CD8-positive, alpha-beta memory T cell (primary cell): Measurements from ENCODE around the gene MED27. TPM values are rescaled to one million over a fixed set of nuclear protein-coding genes. Genes with fewer than 3 reads are reported as not detected.

ENCODE experiments used
- CTCF ChIA-PET: fragments of 350-600 bp; sonication (Branson Sonifier 250); formaldehyde crosslinking; loops from one replicate; lab custom pipeline; 2021; ENCODE audit warnings: antibody characterized with exemption; lab: Charles Lee
- POLR2A ChIA-PET: fragments of 350-600 bp; sonication (Branson Sonifier 250); formaldehyde crosslinking; loops from one replicate; lab custom pipeline; 2021; ENCODE audit warnings: antibody characterized with exemption; lab: Charles Lee
- DNase-seq, 5 donors: peaks; one replicate each; pipeline versions ENCODE4 v3.0.0 to v3.0.0-alpha.2; 2020 to 2022; ENCODE audit warnings: mixed read lengths in 1 of 5
- H3K27ac ChIP-seq: one replicate; pipeline ENCODE4 v1.7.0; 2013; ENCODE audit warnings: low read depth, mild to moderate bottlenecking, low read length, moderate library complexity
- H3K27me3 ChIP-seq: 2 replicates; pipeline ENCODE4 v1.7.0; 2013; ENCODE audit warnings: low read length, mild to moderate bottlenecking; ENCODE audit not compliant: insufficient read depth, poor library complexity, severe bottlenecking
- H3K36me3 ChIP-seq: 2 replicates; pipeline ENCODE4 v1.7.0; 2013; ENCODE audit warnings: mild to moderate bottlenecking, low read length, moderate library complexity; ENCODE audit not compliant: insufficient read depth
- H3K4me1 ChIP-seq: 2 replicates; pipeline ENCODE4 v1.7.0; 2013; ENCODE audit warnings: mild to moderate bottlenecking, low read length, moderate library complexity; ENCODE audit not compliant: insufficient read depth
- H3K4me3 ChIP-seq: 2 replicates; pipeline ENCODE4 v1.7.0; 2013; ENCODE audit warnings: mild to moderate bottlenecking, low read length
- H3K9me3 ChIP-seq: 2 replicates; pipeline ENCODE4 v1.7.0; 2013; ENCODE audit warnings: mild to moderate bottlenecking, low read length
- H3K27ac Mint-ChIP-seq, 8 donors: one replicate each; pipeline ENCODE4 v1.8.0; 2020 to 2021; ENCODE audit warnings: mixed read lengths in 8 of 8, mild to moderate bottlenecking in 6 of 8, inconsistent platforms in 3 of 8, moderate library complexity in 3 of 8
- H3K27me3 Mint-ChIP-seq, 2 donors: one replicate each; pipeline ENCODE4 v1.8.0; 2020 to 2021; ENCODE audit warnings: mixed read lengths in 2 of 2, mild to moderate bottlenecking in 1 of 2, moderate library complexity in 1 of 2
- H3K36me3 Mint-ChIP-seq, 3 donors: one replicate each; pipeline ENCODE4 v1.8.0; 2020 to 2021; ENCODE audit warnings: mixed read lengths in 3 of 3, inconsistent platforms in 1 of 3, mild to moderate bottlenecking in 1 of 3
- H3K4me1 Mint-ChIP-seq, 3 donors: one replicate each; pipeline ENCODE4 v1.8.0; 2020 to 2021; ENCODE audit warnings: mixed read lengths in 3 of 3, inconsistent platforms in 1 of 3, mild to moderate bottlenecking in 1 of 3
- H3K4me3 Mint-ChIP-seq, 7 donors: one replicate each; pipeline ENCODE4 v1.8.0; 2020 to 2021; ENCODE audit warnings: mixed read lengths in 7 of 7, mild to moderate bottlenecking in 6 of 7, moderate library complexity in 4 of 7, inconsistent platforms in 2 of 7
- H3K9me3 Mint-ChIP-seq, 5 donors: one replicate each; pipeline ENCODE4 v1.8.0; 2020 to 2022; ENCODE audit warnings: mixed read lengths in 5 of 5, mild to moderate bottlenecking in 3 of 5, moderate library complexity in 2 of 5, inconsistent platforms in 1 of 5
- polyA plus RNA-seq: library from polyadenylated mRNA; unstranded; fragments of 300-500 nt; fragmentation: Illumina TruSeq; gene quantifications from one replicate; pipeline ENCODE4 v1.2.3, GENCODE V29; 2021
- total RNA-seq, 2 experiments: library from RNA; stranded (reverse); gene quantifications; one replicate each; pipeline ENCODE4 v1.2.3, GENCODE V29; 2021

MED27 gene
- total and polyA plus RNA-seq, 3 experiments from 2014 or later = 31.6 to 39.7 (median 35.9) TPM

GRCh38 chr9:132003319-132003704 is 76.4 kb downstream of the MED27 start:
- Mint-ChIP-seq H3K36me3 (peaks cover 5 to 15% (median 5%) of the 10 kb centered on the region in 3 donors), H3K4me3 (no peak overlapping the region), H3K27me3 (peaks cover 0 to 1% of the 10 kb centered on the region in 2 donors), H3K27ac (peak overlapping the region in 5 of 8 donors; percentile 5 to 35 (median 20)), H3K9me3 (no peaks in the 10 kb centered on the region), H3K4me1 (peaks cover 51 to 77% (median 75%) of the 10 kb centered on the region in 3 donors)
- no peak for DNase-seq
- POLR2A ChIA-PET = no interaction called here
- H3K36me3 ChIP-seq = no peaks in the 10 kb centered on the region
- H3K4me3 ChIP-seq = no peak overlapping the region
- H3K9me3 ChIP-seq = no peaks in the 10 kb centered on the region
- no peaks in the 10 kb centered on the region for H3K27me3 ChIP-seq
- H3K4me1 ChIP-seq = peaks cover 19% of the 10 kb centered on the region
- CTCF ChIA-PET = no interaction called here
- H3K27ac ChIP-seq = no peak overlapping the region

GRCh38 chr9:132002643-132003318 is 76.9 kb downstream of the MED27 start:
- peaks cover 46 to 72% (median 70%) of the 10 kb centered on the region in 3 donors for H3K4me1 Mint-ChIP-seq
- H3K27ac ChIP-seq = no peak overlapping the region
- H3K4me3 Mint-ChIP-seq = no peak overlapping the region
- ChIA-PET CTCF (no interaction called here), POLR2A (no interaction called here)
- peaks cover 3 to 16% (median 5%) of the 10 kb centered on the region in 3 donors for H3K36me3 Mint-ChIP-seq
- no peaks in the 10 kb centered on the region for H3K27me3 ChIP-seq
- H3K4me3 ChIP-seq = no peak overlapping the region
- no peaks in the 10 kb centered on the region for H3K36me3 ChIP-seq
- no peak for DNase-seq
- peak overlapping the region in 2 of 8 donors; percentile 63 to 78 for H3K27ac Mint-ChIP-seq
- no peaks in the 10 kb centered on the region for H3K9me3 ChIP-seq
- H3K4me1 ChIP-seq = peaks cover 19% of the 10 kb centered on the region
- no peaks in the 10 kb centered on the region for H3K9me3 Mint-ChIP-seq
- peaks cover 0 to 1% of the 10 kb centered on the region in 2 donors for H3K27me3 Mint-ChIP-seq

- Histone ChIP-seq H3K4me3 (no peak overlapping the region), H3K27me3 (no peaks in the 10 kb centered on the region), H3K36me3 (no peaks in the 10 kb centered on the region), H3K4me1 (peaks cover 9% of the 10 kb centered on the region), H3K9me3 (no peaks in the 10 kb centered on the region), H3K27ac (no peak overlapping the region)
- Mint-ChIP-seq H3K4me3 (no peak overlapping the region), H3K36me3 (peaks cover 5 to 19% (median 6%) of the 10 kb centered on the region in 3 donors), H3K27me3 (peaks cover 0 to 1% of the 10 kb centered on the region in 2 donors), H3K27ac (peak overlapping the region in 1 of 8 donors; percentile 66), H3K4me1 (peaks cover 33 to 60% (median 58%) of the 10 kb centered on the region in 3 donors), H3K9me3 (no peaks in the 10 kb centered on the region)
- DNase-seq = no peak
- ChIA-PET POLR2A (no interaction called here), CTCF (interaction anchor here (1.2 kb wide), 1 partner anchor 11 kb away, joined by 4 read pairs; no protein-coding TSS in a partner anchor)
Measured at GRCh38 chr9:132001567-132001966, 78.1 kb downstream of the MED27 start.

GRCh38 chr9:132000659-132001058 is 79.0 kb downstream of the MED27 start:
- Mint-ChIP-seq H3K4me3 (no peak overlapping the region), H3K27me3 (peaks cover 0 to 1% of the 10 kb centered on the region in 2 donors), H3K9me3 (no peaks in the 10 kb centered on the region), H3K4me1 (peaks cover 29 to 55% (median 51%) of the 10 kb centered on the region in 3 donors), H3K36me3 (peaks cover 5 to 26% (median 12%) of the 10 kb centered on the region in 3 donors), H3K27ac (peak overlapping the region in 1 of 8 donors; percentile 18)
- Histone ChIP-seq H3K9me3 (no peaks in the 10 kb centered on the region), H3K4me1 (peaks cover 9% of the 10 kb centered on the region), H3K27me3 (no peaks in the 10 kb centered on the region), H3K36me3 (no peaks in the 10 kb centered on the region), H3K4me3 (no peak overlapping the region), H3K27ac (no peak overlapping the region)
- DNase-seq = no peak
- ChIA-PET POLR2A (no interaction called here), CTCF (no interaction called here)

- H3K36me3 ChIP-seq = no peaks in the 10 kb centered on the region
- H3K4me3 ChIP-seq = no peak overlapping the region
- ChIA-PET CTCF (no interaction called here), POLR2A (no interaction called here)
- peak overlapping the region in 5 of 8 donors; percentile 4 to 63 (median 46) for H3K27ac Mint-ChIP-seq
- peaks cover 9% of the 10 kb centered on the region for H3K4me1 ChIP-seq
- no peak for DNase-seq
- peak overlapping the region in 3 of 7 donors; percentile 2 to 32 (median 6) for H3K4me3 Mint-ChIP-seq
- H3K9me3 ChIP-seq = no peaks in the 10 kb centered on the region
- no peaks in the 10 kb centered on the region for H3K9me3 Mint-ChIP-seq
- no peak overlapping the region for H3K27ac ChIP-seq
- peaks cover 0 to 1% of the 10 kb centered on the region in 2 donors for H3K27me3 Mint-ChIP-seq
- H3K27me3 ChIP-seq = no peaks in the 10 kb centered on the region
- H3K4me1 Mint-ChIP-seq = peaks cover 28 to 55% (median 50%) of the 10 kb centered on the region in 3 donors
- H3K36me3 Mint-ChIP-seq = peaks cover 5 to 29% (median 15%) of the 10 kb centered on the region in 3 donors
Measured at GRCh38 chr9:131999692-132000551, 79.7 kb downstream of the MED27 start.

- no peak overlapping the region for H3K4me3 ChIP-seq
- H3K27me3 Mint-ChIP-seq = no peaks in the 10 kb centered on the region
- CTCF ChIA-PET = no interaction called here
- peak overlapping the region in 1 of 8 donors; percentile 43 for H3K27ac Mint-ChIP-seq
- H3K36me3 Mint-ChIP-seq = peaks cover 5 to 32% (median 17%) of the 10 kb centered on the region in 3 donors
- POLR2A ChIA-PET = no interaction called here
- no peaks in the 10 kb centered on the region for H3K9me3 ChIP-seq
- no peak overlapping the region for H3K4me3 Mint-ChIP-seq
- H3K27ac ChIP-seq = no peak overlapping the region
- peaks cover 19 to 37% (median 30%) of the 10 kb centered on the region in 3 donors for H3K4me1 Mint-ChIP-seq
- H3K9me3 Mint-ChIP-seq = no peaks in the 10 kb centered on the region
- H3K4me1 ChIP-seq = peaks cover 9% of the 10 kb centered on the region
- no peak for DNase-seq
- H3K36me3 ChIP-seq = no peaks in the 10 kb centered on the region
- no peaks in the 10 kb centered on the region for H3K27me3 ChIP-seq
Measured at GRCh38 chr9:131997779-131998178, 81.9 kb downstream of the MED27 start.

- no peak for DNase-seq
- Mint-ChIP-seq H3K4me1 (peaks cover 16 to 34% (median 30%) of the 10 kb centered on the region in 3 donors), H3K27ac (no peak overlapping the region), H3K9me3 (no peaks in the 10 kb centered on the region), H3K4me3 (no peak overlapping the region), H3K36me3 (peaks cover 4 to 32% (median 17%) of the 10 kb centered on the region in 3 donors), H3K27me3 (no peaks in the 10 kb centered on the region)
- Histone ChIP-seq H3K36me3 (no peaks in the 10 kb centered on the region), H3K9me3 (no peaks in the 10 kb centered on the region), H3K27ac (no peak overlapping the region), H3K4me1 (peaks cover 9% of the 10 kb centered on the region), H3K27me3 (no peaks in the 10 kb centered on the region), H3K4me3 (no peak overlapping the region)
- ChIA-PET POLR2A (no interaction called here), CTCF (no interaction called here)
Measured at GRCh38 chr9:131997076-131997475, 82.6 kb downstream of the MED27 start.

GRCh38 chr9:131995382-131995781 is 84.3 kb downstream of the MED27 start:
- ChIA-PET CTCF (no interaction called here), POLR2A (no interaction called here)
- H3K27me3 ChIP-seq = no peaks in the 10 kb centered on the region
- no peaks in the 10 kb centered on the region for H3K27me3 Mint-ChIP-seq
- H3K9me3 Mint-ChIP-seq = no peaks in the 10 kb centered on the region
- H3K4me3 Mint-ChIP-seq = no peak overlapping the region
- no peak for DNase-seq
- peaks cover 9% of the 10 kb centered on the region for H3K4me1 ChIP-seq
- H3K36me3 Mint-ChIP-seq = peaks cover 0 to 23% (median 16%) of the 10 kb centered on the region in 3 donors
- H3K4me1 Mint-ChIP-seq = peaks cover 12 to 22% (median 21%) of the 10 kb centered on the region in 3 donors
- peak overlapping the region in 1 of 8 donors; percentile 66 for H3K27ac Mint-ChIP-seq
- no peak overlapping the region for H3K4me3 ChIP-seq
- H3K36me3 ChIP-seq = no peaks in the 10 kb centered on the region
- H3K27ac ChIP-seq = no peak overlapping the region
- H3K9me3 ChIP-seq = no peaks in the 10 kb centered on the region
